Muscle of back (tissue), 10 donors: Measurements from ENCODE around the gene ZBTB7A. TPM values are rescaled to one million over a fixed set of nuclear protein-coding genes. Genes with fewer than 3 reads are reported as not detected.

ENCODE experiments used
- polyA plus RNA-seq, 10 donors: library from polyadenylated mRNA; unstranded; fragments of 120-200 nt; gene quantifications; one replicate each; pipeline ENCODE4 v1.2.1, GENCODE V29; 2013; ENCODE audit not compliant: insufficient read length in 10 of 10

Gene ZBTB7A
- polyA plus RNA-seq, 10 donors: 5.4 to 9.0 (median 8.0) TPM

Other genes with a start within 250 kb of the ZBTB7A start
- gene ZFR2, start 197.9 kb downstream of the ZBTB7A start, polyA plus RNA-seq: under 1 TPM in 4 of 10 donors, not detected in 6; 0.27 to 0.52 (median 0.29) TPM
- gene ATCAY, start 186.2 kb downstream of the ZBTB7A start, polyA plus RNA-seq: 1 to 10 TPM in 3 of 10 donors, under 1 TPM in 7; 0.16 to 1.4 (median 0.71) TPM
- 100 to 1,000 TPM; 180 to 275 (median 255) TPM for gene NMRK2, start 133.8 kb downstream of the ZBTB7A start, polyA plus RNA-seq
- gene DAPK3, start 95.8 kb downstream of the ZBTB7A start, polyA plus RNA-seq: 10 to 100 TPM; 58.5 to 94.5 (median 69.4) TPM
- 1,000 to 10,000 TPM; 1,953 to 2,867 (median 2,548) TPM for gene EEF2, start 81.4 kb downstream of the ZBTB7A start, polyA plus RNA-seq
- gene PIAS4, start 59.2 kb downstream of the ZBTB7A start, polyA plus RNA-seq: 10 to 100 TPM; 15.4 to 28.9 (median 22.2) TPM
- 100 to 1,000 TPM in 8 of 10 donors, 10 to 100 TPM in 2; 84.4 to 117 (median 107) TPM for gene MAP2K2, start 57.2 kb upstream of the ZBTB7A start, polyA plus RNA-seq
- under 1 TPM in 1 of 10 donors, not detected in 9; 0.07 TPM for gene CREB3L3, start 86.7 kb upstream of the ZBTB7A start, polyA plus RNA-seq
- gene SIRT6, start 115.7 kb upstream of the ZBTB7A start, polyA plus RNA-seq: 10 to 100 TPM in 7 of 10 donors, 1 to 10 TPM in 3; 7.6 to 16.1 (median 11.0) TPM
- 1 to 10 TPM in 5 of 10 donors, under 1 TPM in 5; 0.41 to 1.9 (median 1.1) TPM for gene ANKRD24, start 115.8 kb upstream of the ZBTB7A start, polyA plus RNA-seq
- under 1 TPM; 0.40 to 0.98 (median 0.70) TPM for gene EBI3, start 162.6 kb upstream of the ZBTB7A start, polyA plus RNA-seq
- gene YJU2, start 180.2 kb upstream of the ZBTB7A start, polyA plus RNA-seq: 10 to 100 TPM; 10.7 to 15.5 (median 12.0) TPM
- 100 to 1,000 TPM in 1 of 10 donors, 10 to 100 TPM in 9; 54.4 to 115 (median 82.2) TPM for gene SHD, start 212.4 kb upstream of the ZBTB7A start, polyA plus RNA-seq
- 1 to 10 TPM in 2 of 10 donors, under 1 TPM in 8; 0.28 to 1.3 (median 0.44) TPM for gene TMIGD2, start 235.5 kb upstream of the ZBTB7A start, polyA plus RNA-seq
- gene FSD1, start 237.7 kb upstream of the ZBTB7A start, polyA plus RNA-seq: 1 to 10 TPM; 1.1 to 4.5 (median 2.0) TPM